Measurements from ENCODE around the gene MYL10.

Gene MYL10

DNA sequence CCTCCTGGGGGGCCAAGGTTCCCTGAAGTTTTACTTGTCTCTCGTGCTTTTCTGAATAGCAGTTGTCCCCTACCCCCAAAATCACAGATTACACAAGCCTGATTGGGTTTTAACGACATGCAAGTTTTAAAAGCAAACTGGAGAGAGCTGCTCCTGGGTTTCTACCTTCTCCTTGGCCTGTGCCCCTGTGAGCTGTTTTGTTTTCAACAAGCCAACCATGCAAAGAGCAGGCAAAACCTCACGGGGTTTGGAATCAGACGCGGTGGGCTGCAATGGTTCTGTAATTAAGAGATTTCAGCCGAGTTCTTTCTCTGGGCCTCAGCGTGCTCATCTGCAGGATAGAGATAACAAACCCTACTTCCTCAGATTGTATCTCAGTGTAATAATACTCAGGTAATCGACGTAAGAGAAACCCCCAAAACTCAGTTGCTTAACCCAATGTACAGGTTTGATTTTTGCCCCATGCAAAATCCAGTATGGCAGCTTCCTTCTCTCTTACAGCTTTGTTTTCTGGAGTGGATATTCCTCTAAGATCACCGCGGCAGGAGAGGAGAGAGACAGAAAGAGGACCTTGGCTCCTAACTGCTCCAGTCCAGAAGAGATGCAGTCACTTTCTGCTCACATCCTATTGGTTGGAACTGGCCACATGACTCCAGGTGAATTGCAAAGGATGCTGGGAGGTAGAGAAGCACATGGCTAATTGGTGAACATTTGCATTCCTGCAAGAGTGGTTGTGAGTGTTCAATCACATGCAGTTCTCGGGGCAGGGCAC lies 42.0 kb downstream of the MYL10 start:
- H3K4me1 ChIP-seq (ENCODE audit: control insufficient read depth, insufficient read depth, low read length) = no peaks in the 10 kb centered on the region
- no peaks in the 10 kb centered on the region for H3K36me3 ChIP-seq (ENCODE audit: control insufficient read depth, insufficient read depth, low read length)
- H3K9ac ChIP-seq (ENCODE audit: low read length) = no peak overlapping the region
- H3K4me3 ChIP-seq (ENCODE audit: low read length) = no peak overlapping the region
- no peak overlapping the region for H3K27ac ChIP-seq (ENCODE audit: low read depth, low read length)
- H3K27me3 ChIP-seq (ENCODE audit: control insufficient read depth, insufficient read depth, low read length) = no peaks in the 10 kb centered on the region

DNA sequence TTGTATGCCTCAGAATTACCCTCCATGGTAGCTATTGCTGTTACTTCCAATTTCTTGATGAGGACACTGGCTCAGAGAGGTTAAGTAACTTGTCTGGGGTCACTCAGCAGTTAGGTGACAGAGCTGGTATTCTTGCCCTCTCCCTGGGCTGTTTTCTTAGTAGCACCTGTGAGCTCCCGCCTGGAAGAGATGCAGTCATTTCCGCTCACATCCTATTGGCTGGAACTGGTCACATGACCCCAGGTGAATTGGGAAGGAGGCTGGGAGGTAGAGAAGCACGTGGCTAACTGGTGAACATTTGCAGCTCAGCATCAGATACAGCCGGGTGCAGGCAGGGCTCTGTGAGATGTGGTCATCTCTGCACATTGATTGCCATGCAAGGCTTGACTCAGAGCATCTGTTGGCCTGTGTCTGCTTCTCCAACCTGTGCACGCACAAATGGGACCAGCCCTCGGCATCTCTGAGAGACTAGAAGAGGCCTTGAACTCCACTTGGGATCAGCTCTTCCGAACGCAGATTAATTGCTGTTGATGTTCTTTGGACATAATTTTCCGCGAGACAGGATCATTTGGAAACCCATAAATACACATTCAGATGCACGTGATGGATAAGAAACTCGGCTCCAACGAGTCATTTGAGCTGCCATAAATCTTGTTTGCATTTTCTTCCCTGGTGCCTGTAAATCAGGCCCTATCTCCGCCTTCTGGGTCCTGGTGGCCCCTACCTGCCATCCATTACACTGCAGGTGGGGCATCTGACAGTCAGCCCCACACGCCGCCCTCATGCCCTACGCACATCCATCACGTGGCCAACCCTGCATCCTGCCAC lies 42.8 kb downstream of the MYL10 start:
- Histone ChIP-seq H3K4me1 (ENCODE audit: control insufficient read depth, insufficient read depth, low read length) (no peaks in the 10 kb centered on the region), H3K27me3 (ENCODE audit: control insufficient read depth, insufficient read depth, low read length) (no peaks in the 10 kb centered on the region), H3K36me3 (ENCODE audit: control insufficient read depth, insufficient read depth, low read length) (no peaks in the 10 kb centered on the region), H3K9ac (ENCODE audit: low read length) (no peak overlapping the region), H3K4me3 (ENCODE audit: low read length) (no peak overlapping the region), H3K27ac (ENCODE audit: low read depth, low read length) (no peak overlapping the region)

DNA sequence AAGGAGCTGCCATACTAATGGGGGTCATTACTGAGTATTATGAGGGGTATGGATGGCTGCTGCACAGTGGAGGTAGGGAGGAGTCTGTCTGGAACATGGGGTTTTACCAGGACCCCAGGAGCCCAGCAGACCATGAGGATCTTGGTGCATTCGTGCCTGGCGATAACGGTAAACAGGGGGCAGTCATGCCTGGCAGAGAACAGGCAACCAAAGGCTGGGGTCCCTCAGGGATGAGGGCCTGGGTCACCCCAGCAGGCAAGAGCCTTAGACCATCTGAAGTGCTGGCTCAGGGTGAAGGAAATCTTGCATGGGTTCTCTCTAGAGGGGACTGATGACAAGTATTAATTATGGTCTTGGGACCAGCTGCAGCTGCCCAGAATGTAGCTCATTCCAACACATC lies 46.1 kb downstream of the MYL10 start:
- Histone ChIP-seq H3K36me3 (ENCODE audit: control insufficient read depth, insufficient read depth, low read length) (no peaks in the 10 kb centered on the region), H3K27me3 (ENCODE audit: control insufficient read depth, insufficient read depth, low read length) (no peaks in the 10 kb centered on the region), H3K4me3 (ENCODE audit: low read length) (no peak overlapping the region), H3K9ac (ENCODE audit: low read length) (no peak overlapping the region), H3K27ac (ENCODE audit: low read depth, low read length) (no peak overlapping the region), H3K4me1 (ENCODE audit: control insufficient read depth, insufficient read depth, low read length) (no peaks in the 10 kb centered on the region)

DNA sequence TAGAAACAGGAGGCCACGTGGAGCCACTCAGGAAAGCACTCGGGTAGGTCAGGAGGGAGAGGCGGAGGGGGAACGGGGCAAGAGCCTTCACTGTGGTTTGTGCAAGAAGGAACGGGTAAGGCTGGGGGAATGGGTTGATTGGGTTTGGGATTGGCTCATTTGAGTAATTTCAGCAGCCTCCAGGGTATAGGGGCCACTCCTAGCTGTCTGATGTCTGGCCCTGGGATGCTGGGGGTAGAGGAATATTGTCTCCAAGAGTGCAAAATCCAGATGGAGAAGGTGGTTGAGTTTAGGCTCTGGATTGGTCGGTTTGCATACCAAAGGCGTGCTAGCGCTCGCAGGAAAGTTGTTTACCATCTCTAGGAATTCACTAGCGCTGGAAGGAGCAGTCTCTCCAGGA lies 47.2 kb downstream of the MYL10 start:
- H3K27me3 ChIP-seq (ENCODE audit: control insufficient read depth, insufficient read depth, low read length) = no peaks in the 10 kb centered on the region
- no peak overlapping the region for H3K27ac ChIP-seq (ENCODE audit: low read depth, low read length)
- no peak overlapping the region for H3K9ac ChIP-seq (ENCODE audit: low read length)
- no peaks in the 10 kb centered on the region for H3K4me1 ChIP-seq (ENCODE audit: control insufficient read depth, insufficient read depth, low read length)
- H3K4me3 ChIP-seq (ENCODE audit: low read length) = no peak overlapping the region
- no peaks in the 10 kb centered on the region for H3K36me3 ChIP-seq (ENCODE audit: control insufficient read depth, insufficient read depth, low read length)

DNA sequence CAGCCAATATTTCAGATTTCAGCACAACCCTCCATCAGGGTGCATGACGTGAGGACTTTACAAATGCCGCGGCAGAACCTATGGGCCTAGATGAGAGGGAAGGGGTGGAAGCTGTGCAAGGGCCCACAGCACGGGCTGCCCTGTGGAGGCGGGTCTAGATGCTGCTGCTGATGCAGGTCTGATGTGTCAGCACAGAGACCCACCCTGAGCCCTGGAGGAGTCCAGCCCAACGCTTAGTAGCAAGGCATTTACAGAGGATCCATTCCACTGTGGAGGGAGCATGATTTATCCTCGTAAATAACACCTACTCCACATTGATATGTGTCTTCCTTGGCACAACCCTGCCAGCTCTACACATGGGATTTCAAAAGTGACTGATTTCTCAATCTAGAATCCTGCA lies 48.5 kb downstream of the MYL10 start:
- H3K4me3 ChIP-seq (ENCODE audit: low read length) = no peak overlapping the region
- H3K27me3 ChIP-seq (ENCODE audit: control insufficient read depth, insufficient read depth, low read length) = no peaks in the 10 kb centered on the region
- no peaks in the 10 kb centered on the region for H3K4me1 ChIP-seq (ENCODE audit: control insufficient read depth, insufficient read depth, low read length)
- H3K36me3 ChIP-seq (ENCODE audit: control insufficient read depth, insufficient read depth, low read length) = no peaks in the 10 kb centered on the region
- no peak overlapping the region for H3K9ac ChIP-seq (ENCODE audit: low read length)
- no peak overlapping the region for H3K27ac ChIP-seq (ENCODE audit: low read depth, low read length)

DNA sequence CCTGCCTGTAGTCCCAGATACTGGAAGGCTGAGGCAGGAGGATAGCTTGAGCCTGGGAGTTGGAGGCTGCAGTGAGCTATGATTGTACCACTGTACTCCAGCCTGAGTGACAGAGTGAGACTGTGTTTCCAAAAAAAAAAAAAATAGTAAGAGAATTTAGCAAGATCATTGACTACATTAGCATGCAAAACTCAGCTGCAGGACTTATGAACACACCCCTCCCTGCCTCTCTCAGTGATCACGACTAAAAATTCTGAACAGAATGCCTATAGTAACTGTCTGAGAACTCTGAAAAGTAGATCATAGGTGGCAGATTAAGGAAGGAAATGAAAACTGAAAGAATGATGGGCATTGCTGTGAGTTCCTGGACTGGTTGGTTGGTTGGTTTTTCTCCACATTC lies 50.5 kb downstream of the MYL10 start:
- Histone ChIP-seq H3K27ac (ENCODE audit: low read depth, low read length) (no peak overlapping the region), H3K36me3 (ENCODE audit: control insufficient read depth, insufficient read depth, low read length) (no peaks in the 10 kb centered on the region), H3K9ac (ENCODE audit: low read length) (no peak overlapping the region), H3K4me3 (ENCODE audit: low read length) (no peak overlapping the region), H3K27me3 (ENCODE audit: control insufficient read depth, insufficient read depth, low read length) (no peaks in the 10 kb centered on the region), H3K4me1 (ENCODE audit: control insufficient read depth, insufficient read depth, low read length) (no peaks in the 10 kb centered on the region)

DNA sequence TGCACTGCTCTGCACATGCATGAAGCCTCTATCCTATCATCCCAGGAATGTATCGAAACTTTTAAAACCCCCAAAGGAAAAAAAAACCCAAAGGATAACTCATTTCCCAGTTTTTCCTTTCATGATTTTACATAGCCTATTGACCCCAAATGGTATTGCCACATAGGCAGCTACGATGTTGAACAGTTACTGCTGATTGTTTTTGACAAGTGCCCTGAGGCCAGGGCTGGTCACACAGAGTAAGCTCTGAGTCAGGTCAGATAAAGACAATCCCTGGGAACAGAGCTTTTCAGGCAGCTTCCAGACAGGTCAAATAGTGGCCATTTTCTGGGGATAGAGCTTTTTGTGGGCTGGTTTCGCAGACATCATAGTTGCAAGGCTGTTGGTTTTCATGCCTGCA lies 52.1 kb downstream of the MYL10 start:
- Histone ChIP-seq H3K4me3 (ENCODE audit: low read length) (no peak overlapping the region), H3K27ac (ENCODE audit: low read depth, low read length) (no peak overlapping the region), H3K4me1 (ENCODE audit: control insufficient read depth, insufficient read depth, low read length) (no peaks in the 10 kb centered on the region), H3K27me3 (ENCODE audit: control insufficient read depth, insufficient read depth, low read length) (no peaks in the 10 kb centered on the region), H3K9ac (ENCODE audit: low read length) (no peak overlapping the region), H3K36me3 (ENCODE audit: control insufficient read depth, insufficient read depth, low read length) (no peaks in the 10 kb centered on the region)

DNA sequence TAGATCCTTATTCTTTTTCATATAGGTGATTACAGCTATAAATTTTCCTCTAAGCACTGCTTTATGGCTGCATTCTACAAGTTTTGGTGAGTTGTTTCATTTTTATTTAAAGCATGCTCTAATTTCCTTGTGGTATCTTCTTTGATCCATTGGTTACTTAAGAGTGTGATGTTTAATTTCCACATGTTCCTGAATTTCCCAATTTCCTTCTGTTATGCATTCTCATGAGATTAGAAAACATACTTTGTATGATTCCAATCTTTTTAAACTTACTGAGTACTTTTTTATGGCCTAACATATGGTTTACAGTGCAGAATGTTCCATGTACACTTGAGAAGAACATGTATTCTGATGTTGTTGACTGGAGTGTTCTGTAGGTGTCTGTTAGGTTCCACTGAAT lies 53.4 kb downstream of the MYL10 start:
- no peaks in the 10 kb centered on the region for H3K4me1 ChIP-seq (ENCODE audit: control insufficient read depth, insufficient read depth, low read length)
- no peaks in the 10 kb centered on the region for H3K36me3 ChIP-seq (ENCODE audit: control insufficient read depth, insufficient read depth, low read length)
- no peak overlapping the region for H3K4me3 ChIP-seq (ENCODE audit: low read length)
- H3K27ac ChIP-seq (ENCODE audit: low read depth, low read length) = no peak overlapping the region
- H3K27me3 ChIP-seq (ENCODE audit: control insufficient read depth, insufficient read depth, low read length) = no peaks in the 10 kb centered on the region
- no peak overlapping the region for H3K9ac ChIP-seq (ENCODE audit: low read length)

DNA sequence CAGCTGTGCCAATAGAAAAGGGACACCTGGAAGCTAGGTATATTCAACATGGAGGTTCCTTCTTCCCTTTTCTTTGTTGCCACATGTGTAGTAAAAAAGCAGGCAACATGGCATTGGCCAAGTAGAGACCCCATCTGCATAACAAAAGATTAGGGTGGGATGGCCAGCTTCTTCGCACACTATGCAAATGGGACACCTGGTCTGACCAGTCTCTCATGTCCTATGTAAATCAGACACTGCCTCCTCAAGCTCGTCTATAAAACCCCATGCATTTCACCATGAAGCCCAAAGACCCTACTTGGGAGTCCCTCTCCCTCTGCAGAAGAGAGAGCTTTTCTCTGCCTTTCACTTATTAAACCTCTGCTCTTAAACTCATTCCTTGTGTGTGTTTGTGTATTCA lies 53.9 kb downstream of the MYL10 start:
- Histone ChIP-seq H3K4me3 (ENCODE audit: low read length) (no peak overlapping the region), H3K9ac (ENCODE audit: low read length) (no peak overlapping the region), H3K27me3 (ENCODE audit: control insufficient read depth, insufficient read depth, low read length) (no peaks in the 10 kb centered on the region), H3K4me1 (ENCODE audit: control insufficient read depth, insufficient read depth, low read length) (no peaks in the 10 kb centered on the region), H3K27ac (ENCODE audit: low read depth, low read length) (no peak overlapping the region), H3K36me3 (ENCODE audit: control insufficient read depth, insufficient read depth, low read length) (no peaks in the 10 kb centered on the region)

DNA sequence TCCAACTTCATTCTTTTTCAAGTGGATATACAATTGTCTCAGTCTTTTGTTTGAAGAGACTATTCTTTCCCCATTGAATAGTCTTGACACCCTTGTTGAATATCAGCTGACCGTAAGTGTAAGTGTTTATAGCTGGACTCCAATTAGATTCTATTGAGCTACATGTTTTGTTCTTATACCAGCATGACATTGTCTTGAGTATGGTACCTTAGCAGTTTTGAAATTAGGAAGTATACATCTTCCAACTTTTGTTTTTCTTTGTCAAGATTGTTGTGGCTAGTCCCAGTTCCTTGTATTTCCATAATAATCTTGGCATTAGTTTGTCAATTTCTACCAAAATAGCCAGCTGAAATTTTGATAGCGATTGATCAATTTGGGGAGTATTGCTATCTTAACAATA lies 56.9 kb downstream of the MYL10 start:
- H3K4me1 ChIP-seq (ENCODE audit: control insufficient read depth, insufficient read depth, low read length) = no peaks in the 10 kb centered on the region
- no peaks in the 10 kb centered on the region for H3K36me3 ChIP-seq (ENCODE audit: control insufficient read depth, insufficient read depth, low read length)
- H3K9ac ChIP-seq (ENCODE audit: low read length) = no peak overlapping the region
- no peak overlapping the region for H3K27ac ChIP-seq (ENCODE audit: low read depth, low read length)
- H3K4me3 ChIP-seq (ENCODE audit: low read length) = no peak overlapping the region
- no peaks in the 10 kb centered on the region for H3K27me3 ChIP-seq (ENCODE audit: control insufficient read depth, insufficient read depth, low read length)

DNA sequence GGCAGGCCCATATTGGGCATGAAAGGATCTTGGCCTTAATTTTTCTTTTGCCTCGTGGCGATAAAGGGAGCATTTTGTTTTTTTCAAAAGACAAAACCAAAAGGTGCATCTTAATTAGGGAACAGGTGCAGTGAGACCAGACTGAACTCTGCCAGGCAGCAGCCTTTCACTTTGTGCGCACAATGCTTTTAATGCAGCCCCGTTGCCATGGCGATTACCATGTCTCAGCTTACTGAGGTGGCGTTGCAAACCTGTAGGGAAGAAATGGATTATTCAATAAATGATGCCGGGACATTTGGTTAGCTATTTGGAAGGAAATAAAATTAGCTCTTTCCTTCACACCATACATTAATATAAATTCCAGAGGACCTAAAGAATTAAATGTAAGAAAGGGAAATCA lies 61.9 kb downstream of the MYL10 start:
- Histone ChIP-seq H3K9ac (ENCODE audit: low read length) (no peak overlapping the region), H3K27ac (ENCODE audit: low read depth, low read length) (no peak overlapping the region), H3K27me3 (ENCODE audit: control insufficient read depth, insufficient read depth, low read length) (no peaks in the 10 kb centered on the region), H3K4me1 (ENCODE audit: control insufficient read depth, insufficient read depth, low read length) (no peaks in the 10 kb centered on the region), H3K36me3 (ENCODE audit: control insufficient read depth, insufficient read depth, low read length) (no peaks in the 10 kb centered on the region), H3K4me3 (ENCODE audit: low read length) (no peak overlapping the region)

DNA sequence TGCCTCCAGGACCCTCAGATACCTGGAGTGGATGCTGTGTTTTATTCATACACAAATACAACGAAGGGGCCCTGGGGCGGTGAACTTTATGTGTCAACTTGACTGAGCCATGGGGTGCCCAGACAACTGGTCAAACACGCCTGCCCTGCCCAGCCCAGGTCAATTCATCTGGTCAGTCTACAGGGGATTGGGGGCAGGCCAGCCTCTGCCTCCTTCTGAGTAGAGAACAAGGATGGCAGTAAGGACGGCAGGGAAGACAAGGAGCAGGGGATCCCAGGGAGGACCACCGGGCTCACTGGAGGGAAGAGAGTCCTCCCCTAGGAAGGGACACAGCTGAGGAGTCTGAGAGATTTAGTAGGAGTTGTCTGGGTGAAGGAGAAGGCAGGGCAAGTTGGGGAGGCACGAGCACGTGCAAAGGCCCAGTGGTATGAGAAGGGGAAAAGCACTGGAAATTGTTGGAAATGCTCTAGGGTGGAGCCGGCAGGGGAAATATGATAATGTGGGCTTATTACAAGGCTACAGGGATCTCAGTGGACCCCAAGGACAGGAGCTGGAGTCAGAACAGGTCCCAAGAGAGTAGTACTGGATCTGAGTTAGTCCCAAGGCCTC lies 63.4 kb downstream of the MYL10 start:
- H3K4me3 ChIP-seq (ENCODE audit: low read length) = no peak overlapping the region
- H3K4me1 ChIP-seq (ENCODE audit: control insufficient read depth, insufficient read depth, low read length) = no peaks in the 10 kb centered on the region
- no peaks in the 10 kb centered on the region for H3K27me3 ChIP-seq (ENCODE audit: control insufficient read depth, insufficient read depth, low read length)
- H3K36me3 ChIP-seq (ENCODE audit: control insufficient read depth, insufficient read depth, low read length) = no peaks in the 10 kb centered on the region
- H3K27ac ChIP-seq (ENCODE audit: low read depth, low read length) = no peak overlapping the region
- no peak overlapping the region for H3K9ac ChIP-seq (ENCODE audit: low read length)
